ENCODE data around the gene RNF220. TPM values are rescaled to one million over a fixed set of nuclear protein-coding genes. Genes with fewer than 3 reads are reported as not detected.

Gene RNF220
- total RNA-seq, 6 experiments from 2014 or later, result 19.2 to 57.9 (median 23.0) TPM

- ATAC-seq, result no peak
- Histone ChIP-seq H3K4me1 (no peaks in the 10 kb centered on the region), H3K4me3 (no peak overlapping the region), H3K9me3 (no peaks in the 10 kb centered on the region), H3K27me3 (no peaks in the 10 kb centered on the region), H3K36me3 (no peaks in the 10 kb centered on the region), H3K27ac (no peak overlapping the region)
- DNase-seq, result no peak
- intact Hi-C loops (cut with DNase I), result no loop called here
- 67% methylated on average over 1 of the region's 1 CpG for WGBS (ENCODE audit: insufficient coverage, low coverage, low lambda C conversion rate, missing lambda C conversion rate)
- no peak for TF ChIP-seq POLR2A (IDR thresholded peaks at IDR 0.05)
- no peak for TF ChIP-seq CTCF (IDR thresholded peaks at IDR 0.05)
Observed at GRCh38 chr1:44442791-44443190, 37.7 kb downstream of the RNF220 start.

GRCh38 chr1:44447051-44447810 lies 42.2 kb downstream of the RNF220 start:
- ATAC-seq (no peak), DNase-seq (no peak)
- Histone ChIP-seq H3K4me3 (no peak overlapping the region), H3K9me3 (no peaks in the 10 kb centered on the region), H3K27ac (no peak overlapping the region), H3K27me3 (no peaks in the 10 kb centered on the region), H3K4me1 (no peaks in the 10 kb centered on the region), H3K36me3 (no peaks in the 10 kb centered on the region)
- WGBS (ENCODE audit: insufficient coverage, low coverage, low lambda C conversion rate, missing lambda C conversion rate), result 63% methylated on average over 6 of the region's 6 CpGs
- intact Hi-C loops (cut with DNase I), result no loop called here
- TF ChIP-seq CTCF (IDR thresholded peaks at IDR 0.05) (no peak), POLR2A (IDR thresholded peaks at IDR 0.05) (no peak)

- H3K4me1 ChIP-seq, result no peaks in the 10 kb centered on the region
- no peak for ATAC-seq
Observed at GRCh38 chr1:44453798-44454349, 48.8 kb downstream of the RNF220 start.

GRCh38 chr1:44454704-44455103 lies 49.6 kb downstream of the RNF220 start:
- ATAC-seq (no peak), DNase-seq (no peak)
- 87% methylated on average over 3 of the region's 3 CpGs for WGBS (ENCODE audit: insufficient coverage, low coverage, low lambda C conversion rate, missing lambda C conversion rate)
- Histone ChIP-seq H3K36me3 (no peaks in the 10 kb centered on the region), H3K9me3 (no peaks in the 10 kb centered on the region), H3K4me1 (no peaks in the 10 kb centered on the region), H3K27me3 (no peaks in the 10 kb centered on the region), H3K27ac (no peak overlapping the region), H3K4me3 (no peak overlapping the region)
- TF ChIP-seq POLR2A (IDR thresholded peaks at IDR 0.05) (no peak), CTCF (IDR thresholded peaks at IDR 0.05) (no peak)
- intact Hi-C loops (cut with DNase I), result no loop called here

More at GRCh38 chr1:44453798-44454349, 48.8 kb downstream of the RNF220 start:
- H3K36me3 ChIP-seq, result no peaks in the 10 kb centered on the region
- no peak for DNase-seq
- no peak overlapping the region for H3K4me3 ChIP-seq
- H3K27me3 ChIP-seq, result no peaks in the 10 kb centered on the region
- TF ChIP-seq POLR2A (IDR thresholded peaks at IDR 0.05) (no peak), CTCF (IDR thresholded peaks at IDR 0.05) (no peak)
- H3K9me3 ChIP-seq, result no peaks in the 10 kb centered on the region
- H3K27ac ChIP-seq, result no peak overlapping the region
- intact Hi-C loops (cut with DNase I), result no loop called here
